Activated naive CD4-positive, alpha-beta T cell treated with anti-CD3 and anti-CD28 coated beads, Interleukin-2, amount 50 U/mL, for 16 hours (primary cell): ENCODE data around the gene HS3ST3A1.

Experiments used
- DNase-seq: peaks from one replicate; pipeline ENCODE4 v3.0.0-alpha.2; 2020

Gene HS3ST3A1

GRCh38 chr17:13597723-13598347 lies 3.9 kb downstream of the HS3ST3A1 start:
- peak; percentile 33 for DNase-seq

GRCh38 chr17:13596241-13596923 lies 5.3 kb downstream of the HS3ST3A1 start:
- no peak for DNase-seq

- DNase-seq: no peak
Observed at GRCh38 chr17:13595599-13595899, 6.2 kb downstream of the HS3ST3A1 start.

GRCh38 chr17:13594762-13595598 lies 6.7 kb downstream of the HS3ST3A1 start:
- peak; percentile 76 for DNase-seq

- no peak for DNase-seq
Observed at GRCh38 chr17:13594310-13594709, 7.4 kb downstream of the HS3ST3A1 start.

GRCh38 chr17:13593757-13594156 lies 8.0 kb downstream of the HS3ST3A1 start:
- DNase-seq: no peak

GRCh38 chr17:13593021-13593751 lies 8.5 kb downstream of the HS3ST3A1 start:
- no peak for DNase-seq

- DNase-seq: no peak
Observed at GRCh38 chr17:13592427-13592826, 9.3 kb downstream of the HS3ST3A1 start.

- no peak for DNase-seq
Observed at GRCh38 chr17:13590441-13590840, 11.3 kb downstream of the HS3ST3A1 start.

- no peak for DNase-seq
Observed at GRCh38 chr17:13589658-13590057, 12.1 kb downstream of the HS3ST3A1 start.

- DNase-seq: no peak
Observed at GRCh38 chr17:13587487-13588338, 14.0 kb downstream of the HS3ST3A1 start.

GRCh38 chr17:13584701-13585080 lies 17.0 kb downstream of the HS3ST3A1 start:
- no peak for DNase-seq

GRCh38 chr17:13583996-13584700 lies 17.6 kb downstream of the HS3ST3A1 start:
- no peak for DNase-seq

- DNase-seq: no peak
Observed at GRCh38 chr17:13582776-13583547, 18.8 kb downstream of the HS3ST3A1 start.

- no peak for DNase-seq
Observed at GRCh38 chr17:13581925-13582324, 19.8 kb downstream of the HS3ST3A1 start.

GRCh38 chr17:13580790-13581189 lies 20.9 kb downstream of the HS3ST3A1 start:
- no peak for DNase-seq

GRCh38 chr17:13576661-13577526 lies 24.8 kb downstream of the HS3ST3A1 start:
- DNase-seq: no peak

- DNase-seq: no peak
Observed at GRCh38 chr17:13575922-13576419, 25.8 kb downstream of the HS3ST3A1 start.

- no peak for DNase-seq
Observed at GRCh38 chr17:13575466-13575865, 26.3 kb downstream of the HS3ST3A1 start.

GRCh38 chr17:13572581-13572980 lies 29.1 kb downstream of the HS3ST3A1 start:
- DNase-seq: no peak
